Measurements from ENCODE around the gene CIART. TPM values are rescaled to one million over a fixed set of nuclear protein-coding genes. Genes with fewer than 3 reads are reported as not detected.

Gene CIART
- total RNA-seq, 4 donors from 2014 or later: 2.9 to 7.9 (median 5.4) TPM

DNA sequence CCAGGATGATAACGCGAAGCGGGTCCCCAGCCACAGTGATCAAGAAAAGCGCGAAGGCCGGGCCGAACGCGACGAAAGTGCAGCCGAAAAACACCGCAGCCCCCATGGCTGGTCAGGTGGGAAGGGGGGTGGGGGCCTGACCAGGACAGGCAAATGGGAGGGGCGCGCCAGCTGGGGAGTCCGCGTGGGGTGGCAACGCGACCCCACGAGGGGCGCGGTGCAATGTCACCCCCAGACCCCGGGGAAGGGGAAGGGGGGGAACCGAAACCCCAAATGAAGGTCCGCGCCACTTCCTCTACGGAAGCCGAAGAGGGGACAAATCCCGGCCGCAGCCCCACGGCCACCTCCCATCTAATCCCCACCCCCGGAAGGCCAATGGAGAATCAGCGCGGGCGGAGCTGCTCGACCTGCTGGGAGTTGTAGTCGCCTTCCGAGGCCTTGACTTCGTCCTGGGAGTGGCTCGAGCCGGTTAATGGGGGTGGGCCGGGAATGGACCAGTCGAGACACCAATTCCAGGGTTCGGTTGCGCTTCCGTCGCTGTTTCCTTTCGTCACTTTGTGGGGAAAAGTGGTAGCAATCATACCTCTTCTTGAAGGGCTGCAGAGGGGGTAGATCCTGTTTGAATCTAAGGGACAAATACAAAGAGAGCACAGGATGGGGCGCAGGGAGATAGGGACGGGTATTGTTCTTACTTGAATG is 13.5 kb upstream of the CIART start, which contains the start of gene APH1A:
Gene APH1A (minus strand): TSS at position 312 of the 699 bp plus-strand sequence. CDS start 206 bp downstream, at position 106.
- WGBS, 2 donors: 1% methylated on average over 29 to 45 of the region's 49 CpGs
- H3K9me3 ChIP-seq: no peaks in the 10 kb centered on the region
- TF ChIP-seq CTCF (IDR thresholded peaks at IDR 0.05): no peak
- peak in 1 of 2 donors; percentile 64 for TF ChIP-seq POLR2A (IDR thresholded peaks at IDR 0.05)
- H3K4me1 ChIP-seq: peaks cover 7 to 19% of the 10 kb centered on the region in 2 donors
- H3K4me3 ChIP-seq (replicated peaks in 1 of 3): peak within 1 kb of the TSS; percentile 69 to 99 (median 93)
- H3K27me3 ChIP-seq: no peaks in the 10 kb centered on the region
- intact Hi-C loops (cut with DNase I): no loop called here
- peak within 1 kb of the TSS; percentile 76 to 96 (median 79) for H3K27ac ChIP-seq
- DNase-seq: peak; percentile 96 to 98
- H3K36me3 ChIP-seq: peaks cover 17 to 20% of the 10 kb centered on the region in 2 donors

- intact Hi-C loops (cut with DNase I): no loop called here
- H3K27ac ChIP-seq: peak overlapping the region; percentile 41 to 96 (median 79)
- H3K4me3 ChIP-seq (replicated peaks in 1 of 3): peak overlapping the region in 2 of 3 donors; percentile 18 to 69
- no peak for DNase-seq
- H3K27me3 ChIP-seq: no peaks in the 10 kb centered on the region
- peaks cover 7 to 19% of the 10 kb centered on the region in 2 donors for H3K4me1 ChIP-seq
- TF ChIP-seq CTCF (IDR thresholded peaks at IDR 0.05): no peak
- no peak for TF ChIP-seq POLR2A (IDR thresholded peaks at IDR 0.05)
- 37 to 38% methylated on average over 10 of the region's 10 CpGs for WGBS, 2 donors
- no peaks in the 10 kb centered on the region for H3K9me3 ChIP-seq
- peaks cover 16 to 17% of the 10 kb centered on the region in 2 donors for H3K36me3 ChIP-seq
Observed at GRCh38 chr1:150269451-150269850, 12.9 kb upstream of the CIART start.

DNA sequence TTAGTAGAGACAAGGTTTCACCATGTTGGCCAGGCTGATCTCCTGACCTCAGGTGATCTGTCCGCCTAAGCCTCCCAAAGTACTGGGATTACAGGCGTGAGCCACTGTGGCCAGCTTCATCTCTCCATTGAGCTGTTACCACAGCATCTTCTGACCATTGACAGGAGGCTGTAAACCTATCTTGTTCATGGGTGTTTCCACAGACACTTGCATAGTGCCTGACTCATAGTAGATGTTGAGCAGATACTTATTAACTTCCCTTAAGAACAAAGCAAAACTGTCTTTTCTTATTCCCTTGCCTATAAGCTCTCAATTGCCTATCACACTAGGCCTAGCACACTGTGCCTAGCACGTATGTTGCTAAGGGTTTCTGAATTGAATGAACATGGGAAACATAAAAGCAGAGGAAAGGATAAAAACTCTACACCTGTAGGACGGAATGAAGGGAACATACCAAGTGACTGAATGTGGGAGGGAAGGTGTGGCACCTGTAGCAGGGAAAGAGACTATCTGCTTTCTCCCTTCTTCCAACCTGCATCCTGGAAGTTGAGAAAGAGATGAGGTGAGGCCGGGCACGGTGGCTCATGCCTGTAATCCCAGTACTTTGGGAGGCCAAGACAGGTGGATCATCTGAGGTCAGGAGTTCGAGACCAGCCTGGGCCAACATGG is 10.9 kb upstream of the CIART start:
- Histone ChIP-seq H3K36me3 (peaks cover under 1% of the 10 kb centered on the region in 2 donors), H3K4me1 (peaks cover 7 to 19% of the 10 kb centered on the region in 2 donors), H3K4me3 (replicated peaks in 1 of 3) (no peak overlapping the region), H3K27me3 (no peaks in the 10 kb centered on the region), H3K9me3 (no peaks in the 10 kb centered on the region), H3K27ac (no peak overlapping the region)
- TF ChIP-seq CTCF (IDR thresholded peaks at IDR 0.05) (no peak), POLR2A (IDR thresholded peaks at IDR 0.05) (no peak)
- no peak for DNase-seq
- 95% methylated on average over 7 of the region's 7 CpGs for WGBS, 2 donors
- intact Hi-C loops (cut with DNase I): no loop called here

- no peak for DNase-seq
- H3K9me3 ChIP-seq: no peaks in the 10 kb centered on the region
- TF ChIP-seq POLR2A (IDR thresholded peaks at IDR 0.05): no peak
- no peak for TF ChIP-seq CTCF (IDR thresholded peaks at IDR 0.05)
- no peaks in the 10 kb centered on the region for H3K36me3 ChIP-seq
- H3K4me1 ChIP-seq: peaks cover 0 to 7% of the 10 kb centered on the region in 2 donors
- intact Hi-C loops (cut with DNase I): no loop called here
- no peak overlapping the region for H3K4me3 ChIP-seq (replicated peaks in 1 of 3)
- H3K27me3 ChIP-seq: no peaks in the 10 kb centered on the region
- 47 to 78% methylated on average over 1 of the region's 1 CpG for WGBS, 2 donors
- peak overlapping the region in 1 of 3 donors; percentile 30 for H3K27ac ChIP-seq
Observed at GRCh38 chr1:150273311-150273710, 9.0 kb upstream of the CIART start.
